HG03045 (cell line): ENCODE results near the gene TUBB4B.
A peak's percentile ranks its signal among the peaks of the same experiment; 100 is the strongest.

Experiments used
- ATAC-seq: cut with Tn5 transposase; IDR thresholded peaks from one replicate; pipeline ENCODE4 v1.9.1; 2021; ENCODE audit warnings: mild to moderate bottlenecking, moderate library complexity; ENCODE audit not compliant: unreplicated experiment

TUBB4B gene

GRCh38 chr9:137240841-137241489 is at the start of gene TUBB4B:
TSS of gene TUBB4B (plus strand) at chr9:137241287. CDS start at chr9:137241361, 74 bp downstream.
- ATAC-seq, result peak; percentile 68

- ATAC-seq, result no peak
Observed at GRCh38 chr9:137191691-137192447, 49.2 kb upstream of the TUBB4B start.

GRCh38 chr9:137192448-137192780 is 48.7 kb upstream of the TUBB4B start:
- ATAC-seq, result no peak

DNA sequence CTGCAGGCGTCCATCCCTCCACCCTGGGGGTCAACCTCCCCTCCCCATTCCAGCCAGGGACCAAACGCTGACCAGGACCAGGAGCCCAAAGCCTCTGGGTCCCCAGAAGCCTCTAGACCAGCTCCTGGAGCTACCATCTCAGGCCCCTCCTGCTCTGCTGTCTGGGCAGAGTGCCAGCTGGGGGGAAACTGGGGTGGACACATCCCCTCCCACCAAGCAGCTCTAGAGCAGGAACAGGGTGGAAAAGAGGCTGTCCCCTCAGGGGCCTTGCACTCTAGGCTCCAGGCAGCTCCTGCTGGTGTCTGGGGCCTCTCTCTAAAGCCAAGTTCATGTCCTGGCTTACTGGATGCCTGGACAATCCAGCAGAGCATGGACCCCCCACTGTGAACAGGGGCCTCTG is 48.2 kb upstream of the TUBB4B start:
- ATAC-seq, result no peak

DNA sequence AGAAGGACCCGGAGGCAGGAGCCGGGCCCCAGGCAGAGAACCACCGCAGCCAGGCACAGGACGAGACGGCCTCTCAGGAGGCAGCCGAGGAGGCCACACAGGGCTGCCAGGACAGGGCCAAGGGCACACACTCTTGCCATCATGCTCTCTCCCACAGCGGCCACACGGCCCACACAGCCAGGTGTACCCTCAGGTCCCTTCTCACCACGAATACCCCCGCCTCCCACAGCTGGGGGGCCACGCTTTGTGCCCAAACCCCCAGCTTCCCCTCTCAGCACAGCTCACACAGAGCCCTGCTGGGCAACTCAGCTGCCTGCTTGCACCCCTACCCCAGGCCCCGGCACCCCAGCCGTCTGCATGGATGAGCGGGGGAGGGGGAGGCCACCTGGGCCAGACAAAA is 47.3 kb upstream of the TUBB4B start:
- ATAC-seq, result no peak

DNA sequence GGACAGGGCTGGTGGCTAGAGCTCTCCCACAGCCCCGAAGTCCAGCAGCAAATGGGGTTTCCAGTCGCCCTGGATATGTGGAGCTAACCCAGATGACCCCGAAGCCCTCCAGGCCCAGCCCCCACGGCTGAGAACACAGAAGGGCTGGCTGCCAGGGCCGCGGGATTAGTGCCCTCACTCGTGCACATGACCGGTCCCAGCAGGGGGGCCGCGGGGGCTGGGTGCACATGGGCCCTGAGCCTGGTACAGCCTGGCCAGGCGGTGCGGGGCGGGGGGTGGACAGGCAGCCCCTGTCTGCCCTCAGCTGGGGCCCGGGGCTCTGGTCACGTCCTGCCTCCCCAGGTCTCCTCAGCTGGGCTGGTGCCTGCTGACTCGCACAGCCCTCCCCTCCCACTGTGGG is 46.7 kb upstream of the TUBB4B start:
- no peak for ATAC-seq

DNA sequence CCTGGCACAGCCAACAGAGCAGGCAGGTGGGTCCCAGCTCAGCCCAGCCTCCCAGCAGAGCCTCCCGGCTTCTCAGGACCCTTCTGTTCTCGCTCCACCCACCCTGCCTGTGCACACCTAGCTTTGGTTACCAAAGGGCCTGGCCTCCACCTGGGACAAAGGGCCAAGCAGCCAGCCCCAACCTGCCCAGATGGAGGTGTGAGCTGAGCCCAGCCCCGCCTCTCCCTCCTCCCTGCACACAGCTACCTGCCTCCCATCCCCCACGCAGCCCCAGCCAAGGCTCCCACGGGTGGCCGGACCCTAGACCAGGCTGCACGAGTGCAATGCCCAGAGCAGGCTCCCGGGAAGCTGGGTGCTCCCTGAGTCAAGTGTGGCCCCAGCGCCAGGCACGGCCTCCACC is 46.2 kb upstream of the TUBB4B start:
- ATAC-seq, result no peak

GRCh38 chr9:137195525-137196220 is 45.4 kb upstream of the TUBB4B start:
- ATAC-seq, result no peak

- no peak for ATAC-seq
Observed at GRCh38 chr9:137198051-137198901, 42.8 kb upstream of the TUBB4B start.

GRCh38 chr9:137198902-137199283 is 42.2 kb upstream of the TUBB4B start:
- no peak for ATAC-seq

- ATAC-seq, result no peak
Observed at GRCh38 chr9:137199411-137200121, 41.5 kb upstream of the TUBB4B start.

DNA sequence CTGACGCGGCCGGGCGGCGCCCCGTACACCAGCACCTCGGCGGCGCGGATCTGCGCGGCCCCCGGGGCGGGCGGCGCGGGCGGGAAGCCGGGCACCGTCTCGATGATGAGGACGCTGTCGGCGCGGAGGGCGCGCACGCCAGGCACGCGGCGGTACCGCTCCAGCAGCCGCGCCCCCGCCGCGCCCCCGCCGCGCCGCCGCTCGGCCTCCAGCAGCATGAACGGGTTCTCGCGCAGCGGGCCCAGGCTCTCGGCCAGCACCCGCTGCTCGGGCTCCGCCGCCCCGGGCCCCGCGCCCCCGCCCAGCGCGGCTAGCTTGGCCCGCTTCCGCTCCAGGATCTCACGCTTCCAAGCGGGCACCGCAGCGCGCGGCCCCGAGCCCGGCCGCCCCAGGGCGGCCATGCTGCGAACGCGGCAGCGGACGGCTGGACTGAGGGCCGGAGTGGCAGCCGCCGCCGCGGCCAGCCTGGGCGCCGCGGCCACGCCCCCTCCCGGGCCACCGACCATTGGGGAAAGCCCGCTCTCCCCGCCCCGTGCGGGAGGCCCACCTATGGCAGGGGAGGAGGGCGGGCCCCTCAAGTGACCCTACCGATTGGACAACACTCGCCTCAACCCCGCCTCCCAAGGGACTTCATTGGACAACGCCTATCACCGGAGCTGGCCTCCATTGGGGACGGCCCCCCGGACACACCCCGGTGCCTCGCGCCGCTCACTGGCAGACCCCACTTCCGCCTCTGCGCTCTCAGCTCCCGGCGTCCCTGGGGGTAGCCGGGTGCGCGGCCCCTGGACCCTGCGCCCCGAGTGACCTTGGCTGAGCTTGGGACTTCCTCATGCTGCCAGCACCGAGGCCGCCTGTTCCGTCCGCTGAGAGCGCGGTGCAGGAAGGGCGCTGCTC is 40.5 kb upstream of the TUBB4B start, which contains the start of gene TPRN:
TSS of gene TPRN (minus strand) at position 431 of the 894 bp plus-strand sequence. CDS start at position 401, 30 bp downstream.
- ATAC-seq, result peak; percentile 83

DNA sequence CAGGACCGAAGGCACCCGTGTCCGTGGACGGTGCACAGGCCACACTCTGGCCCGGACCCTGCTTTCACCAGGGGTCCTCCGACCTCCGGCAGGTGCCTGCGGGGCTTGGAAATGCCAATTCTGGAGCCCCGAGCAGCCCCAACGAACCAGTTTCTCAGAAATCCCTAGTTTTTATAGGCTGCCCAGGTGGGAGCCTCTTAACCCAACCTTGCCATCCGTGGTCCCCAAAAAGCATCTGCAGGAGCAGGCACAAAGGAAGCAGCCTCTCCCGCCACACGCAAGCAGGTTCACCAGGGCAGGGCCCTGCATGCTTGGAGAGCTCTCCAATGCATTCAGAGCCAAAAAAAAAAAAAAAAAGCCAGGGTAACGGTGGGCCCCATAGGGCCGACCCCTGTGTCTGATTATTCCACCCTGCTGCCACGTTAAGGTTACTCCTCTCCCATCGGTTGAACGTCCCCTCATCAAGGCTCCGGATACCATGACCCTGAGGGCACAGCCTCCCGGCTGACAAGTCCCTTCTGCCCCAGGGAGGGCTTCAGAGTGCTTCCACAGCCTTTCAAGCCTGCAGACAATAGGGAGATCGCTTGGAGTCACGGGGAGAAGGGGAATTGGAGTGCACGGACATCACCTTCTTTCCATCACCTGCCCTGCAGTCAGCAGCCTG is 39.8 kb upstream of the TUBB4B start:
- ATAC-seq, result no peak

DNA sequence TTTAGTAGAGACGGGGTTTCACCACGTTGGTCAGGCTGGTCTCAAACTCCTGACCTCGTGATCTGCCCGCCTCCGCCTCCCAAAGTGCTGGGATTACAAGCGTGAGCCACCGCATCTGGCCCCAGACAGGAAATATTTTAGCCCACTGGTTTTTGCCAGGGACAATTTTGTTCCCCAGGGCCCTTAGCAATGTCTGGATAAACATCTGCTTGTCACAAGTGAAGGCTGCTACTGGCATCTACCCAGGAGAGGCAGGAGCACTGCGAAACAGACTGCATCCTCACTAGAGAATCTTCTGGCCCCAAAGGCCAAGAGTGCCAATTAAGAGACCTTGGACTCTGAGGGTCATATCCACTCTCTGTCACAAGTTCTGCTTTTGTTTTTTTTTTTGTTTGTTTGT is 38.1 kb upstream of the TUBB4B start:
- ATAC-seq, result no peak

DNA sequence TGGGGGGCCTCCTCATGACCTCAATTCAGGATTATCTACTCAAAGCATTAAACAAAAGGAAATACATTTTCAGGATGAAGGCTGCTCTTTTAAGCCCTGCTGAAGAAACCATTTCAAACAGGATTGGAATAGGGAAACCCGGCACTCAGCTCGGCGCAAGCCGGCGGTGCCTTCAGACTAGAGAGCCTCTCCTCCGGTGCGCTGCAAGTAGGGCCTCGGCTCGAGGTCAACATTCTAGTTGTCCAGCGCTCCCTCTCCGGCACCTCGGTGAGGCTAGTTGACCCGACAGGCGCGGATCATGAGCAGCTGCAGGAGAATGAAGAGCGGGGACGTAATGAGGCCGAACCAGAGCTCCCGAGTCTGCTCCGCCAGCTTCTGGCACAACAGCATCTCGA is 36.4 kb upstream of the TUBB4B start:
- no peak for ATAC-seq

- peak; percentile 44 for ATAC-seq
Observed at GRCh38 chr9:137205126-137206069, 35.7 kb upstream of the TUBB4B start, which contains the start of the genes NDOR1 and TMEM203. TSS of gene NDOR1 (plus strand) at chr9:137205700. CDS start at chr9:137205778, 78 bp downstream. TSS of gene TMEM203 (minus strand) at chr9:137205648. CDS start at chr9:137205414, 234 bp downstream.

GRCh38 chr9:137206602-137207001 is 34.5 kb upstream of the TUBB4B start:
- ATAC-seq, result no peak

GRCh38 chr9:137211532-137211931 is 29.6 kb upstream of the TUBB4B start:
- no peak for ATAC-seq
